Endothelial cell of umbilical vein (primary cell): Measurements from ENCODE around the gene LAMA5. TPM values are rescaled to one million over a fixed set of nuclear protein-coding genes. Genes with fewer than 3 reads are reported as not detected.

ENCODE experiments used
- BruUV-seq: library from RNA; stranded (reverse); fragments of 400-500 nt; replicated peaks from 2 replicates; lab custom pipeline; 2021; lab: Mats Ljungman, UMichigan
- CTCF ChIA-PET: fragments of 300-600, 350-600 bp; sonication (Branson Sonifier 250); formaldehyde crosslinking; loops from one replicate; lab custom pipeline; 2021; ENCODE audit warnings: antibody characterized with exemption, inconsistent platforms; lab: Charles Lee
- POLR2A ChIA-PET: fragments of 300-600, 350-600 bp; sonication (Branson Sonifier 250); formaldehyde crosslinking; loops from one replicate; lab custom pipeline; 2021; ENCODE audit warnings: antibody characterized with exemption, inconsistent platforms; lab: Charles Lee
- DNase-seq: peaks from one replicate; pipeline ENCODE4 v3.0.0-alpha.2; 2011; ENCODE audit warnings: low read depth, low spot score
- FAIRE-seq: peaks from 2 replicates; lab custom pipeline; 2011; peaks lifted over from hg19 to GRCh38; lab: Jason Lieb, UNC
- H2AFZ ChIP-seq: 2 replicates; pipeline ENCODE4 v1.6.0; 2012; ENCODE audit warnings: low read depth, low read length, control low read depth, inconsistent platforms
- H3K27ac ChIP-seq: 2 replicates; pipeline ENCODE4 v1.5.1; 2011; ENCODE audit warnings: low read depth, mild to moderate bottlenecking, control low read depth, low read length, moderate library complexity; ENCODE audit not compliant: insufficient read depth
- H3K27me3 ChIP-seq, 2 experiments: 2 replicates each; pipeline versions ENCODE4 v1.6.0 to v1.6.1; 2011; ENCODE audit warnings: low read length in 2 of 2, mixed read lengths in 1 of 2; ENCODE audit not compliant: control insufficient read depth in 2 of 2, insufficient read depth in 2 of 2
- H3K36me3 ChIP-seq, 2 experiments: 2 replicates in 1 of 2; 3 replicates in 1 of 2; pipeline ENCODE4 v1.5.1; 2011; ENCODE audit warnings: low read length in 2 of 2, mild to moderate bottlenecking in 1 of 2, moderate library complexity in 1 of 2; ENCODE audit not compliant: control insufficient read depth in 2 of 2, insufficient read depth in 2 of 2; ENCODE audit errors: extremely low read depth in 1 of 2
- H3K4me1 ChIP-seq: 3 replicates; pipeline ENCODE4 v1.5.1; 2011; ENCODE audit warnings: mild to moderate bottlenecking, low read length; ENCODE audit not compliant: control insufficient read depth, insufficient read depth; ENCODE audit errors: extremely low read depth
- H3K4me2 ChIP-seq: 2 replicates; pipeline ENCODE4 v1.6.1; 2011; ENCODE audit warnings: low read length, control low read depth, mixed read lengths; ENCODE audit not compliant: insufficient read depth
- H3K4me3 ChIP-seq, 3 experiments: fragments of 200-600 bp in 1 of 3; sonication (generic), shearing (Covaris generic) in 1 of 3; replicated peaks in 1 of 3; 2 replicates each; pipeline ENCODE4 v1.5.1; 2011 to 2016; ENCODE audit warnings: control low read depth in 3 of 3, low read length in 3 of 3, mild to moderate bottlenecking in 2 of 3, inconsistent platforms in 1 of 3, low read depth in 1 of 3, moderate library complexity in 1 of 3; ENCODE audit not compliant: insufficient read depth in 1 of 3
- H3K79me2 ChIP-seq: 2 replicates; pipeline ENCODE4 v1.6.0; 2012; ENCODE audit warnings: low read length, inconsistent platforms; ENCODE audit not compliant: control insufficient read depth, insufficient read depth
- H3K9ac ChIP-seq: replicated peaks from 2 replicates; pipeline ENCODE3; 2011; ENCODE audit warnings: low read length, control low read depth; ENCODE audit not compliant: insufficient read depth; ENCODE audit errors: extremely low read depth
- H3K9me1 ChIP-seq: replicated peaks from 3 replicates; pipeline ENCODE4 v1.6.0; 2011; ENCODE audit warnings: mild to moderate bottlenecking, low read length; ENCODE audit not compliant: control insufficient read depth, insufficient read depth; ENCODE audit errors: extremely low read depth
- H3K9me3 ChIP-seq: replicated peaks from 2 replicates; pipeline ENCODE4 v1.5.1; 2012; ENCODE audit warnings: low read length, inconsistent platforms; ENCODE audit not compliant: control insufficient read depth, insufficient read depth
- H4K20me1 ChIP-seq: replicated peaks from 2 replicates; pipeline ENCODE3; 2011; ENCODE audit warnings: mild to moderate bottlenecking, low read length; ENCODE audit not compliant: control insufficient read depth, insufficient read depth; ENCODE audit errors: extremely low read depth
- EZH2 ChIP-seq: IDR thresholded peaks from 2 replicates; pipeline ENCODE4 v1.6.1; 2012; ENCODE audit warnings: borderline replicate concordance, low read depth, mild to moderate bottlenecking, moderate library complexity, low read length, inconsistent platforms; ENCODE audit not compliant: severe bottlenecking
- FOS ChIP-seq: IDR thresholded peaks from 2 replicates; pipeline ENCODE4 v1.6.1; 2011; ENCODE audit warnings: mild to moderate bottlenecking, low read length, moderate library complexity, borderline replicate concordance; ENCODE audit not compliant: insufficient read depth
- GATA2 ChIP-seq: IDR thresholded peaks from 2 replicates; pipeline ENCODE4 v1.7.0; 2011; ENCODE audit warnings: low read depth, mild to moderate bottlenecking, moderate library complexity, mixed read lengths, low read length; ENCODE audit not compliant: insufficient read length, insufficient read depth
- JUN ChIP-seq: IDR thresholded peaks from 2 replicates; pipeline ENCODE4 v1.6.1; 2011; ENCODE audit warnings: borderline replicate concordance, low read depth; ENCODE audit not compliant: insufficient read length, insufficient read depth
- MYC ChIP-seq: IDR thresholded peaks from one replicate; pipeline ENCODE4 v1.6.1; 2011; ENCODE audit warnings: mild to moderate bottlenecking, low read depth, low read length
- POLR2A ChIP-seq: IDR thresholded peaks from 2 replicates; pipeline ENCODE4 v1.6.1; 2012; ENCODE audit warnings: low read depth, mild to moderate bottlenecking, control low read depth, low read length
- POLR2AphosphoS5 ChIP-seq: IDR thresholded peaks from 2 replicates; pipeline ENCODE4 v1.6.1; 2012; ENCODE audit warnings: low read depth, mild to moderate bottlenecking, control low read depth, low read length, moderate library complexity; ENCODE audit not compliant: insufficient read depth
- dilution Hi-C: fragments of 300-500 bp; cut with MboI; formaldehyde crosslinking; loops from one replicate; pipeline ENCODE4 v1.15.0; 2019; ENCODE audit warnings: low sequenced_read_pairs; ENCODE audit not compliant: extremely low pct_ligation_motif_present
- intact Hi-C: fragments of 100-400 bp; cut with micrococcal nuclease; formaldehyde crosslinking; loops from one replicate; pipeline ENCODE4 v1.10.0; 2022
- polyA plus RNA-seq, 4 experiments: library from polyadenylated mRNA; depleted of rRNA in 3 of 4; stranded (reverse) in 3 of 4; unstranded in 1 of 4; fragments of >200 nt; gene quantifications; 2 replicates each; pipeline versions ENCODE4 v1.2.1 to v1.2.3, GENCODE V29; 2011 to 2012; ENCODE audit warnings: missing spikeins in 1 of 4
- total RNA-seq: library from RNA; stranded (reverse); gene quantifications from 2 replicates; pipeline ENCODE4 v1.2.3, GENCODE V29; 2021
- TF ChIP-seq, protein P1 (sequence below), 2 donors: IDR thresholded peaks; 1 replicate in 1 of 2; 2 replicates in 1 of 2; pipeline ENCODE4 v1.5.1; 2011; ENCODE audit warnings: low read length in 2 of 2, mild to moderate bottlenecking in 2 of 2, moderate library complexity in 2 of 2, control low read depth in 1 of 2, inconsistent platforms in 1 of 2, low read depth in 1 of 2; ENCODE audit not compliant: insufficient read depth in 1 of 2; ENCODE audit errors: extremely low read depth in 1 of 2
- TF ChIP-seq, protein P2 (sequence below): IDR thresholded peaks from 2 replicates; pipeline ENCODE4 v1.6.1; 2011; ENCODE audit not compliant: insufficient read depth, insufficient read length

LAMA5 gene
- total and polyA plus RNA-seq, 2 donors (not counting 3 experiments of a cell fraction or from before 2014, with no cell fraction given): 24.0 to 145 TPM

- no peak for TF ChIP-seq MYC
- TF ChIP-seq POLR2AphosphoS5: no peak
- TF ChIP-seq POLR2A: no peak
- no peak for TF ChIP-seq JUN
- TF ChIP-seq, protein P1, sequence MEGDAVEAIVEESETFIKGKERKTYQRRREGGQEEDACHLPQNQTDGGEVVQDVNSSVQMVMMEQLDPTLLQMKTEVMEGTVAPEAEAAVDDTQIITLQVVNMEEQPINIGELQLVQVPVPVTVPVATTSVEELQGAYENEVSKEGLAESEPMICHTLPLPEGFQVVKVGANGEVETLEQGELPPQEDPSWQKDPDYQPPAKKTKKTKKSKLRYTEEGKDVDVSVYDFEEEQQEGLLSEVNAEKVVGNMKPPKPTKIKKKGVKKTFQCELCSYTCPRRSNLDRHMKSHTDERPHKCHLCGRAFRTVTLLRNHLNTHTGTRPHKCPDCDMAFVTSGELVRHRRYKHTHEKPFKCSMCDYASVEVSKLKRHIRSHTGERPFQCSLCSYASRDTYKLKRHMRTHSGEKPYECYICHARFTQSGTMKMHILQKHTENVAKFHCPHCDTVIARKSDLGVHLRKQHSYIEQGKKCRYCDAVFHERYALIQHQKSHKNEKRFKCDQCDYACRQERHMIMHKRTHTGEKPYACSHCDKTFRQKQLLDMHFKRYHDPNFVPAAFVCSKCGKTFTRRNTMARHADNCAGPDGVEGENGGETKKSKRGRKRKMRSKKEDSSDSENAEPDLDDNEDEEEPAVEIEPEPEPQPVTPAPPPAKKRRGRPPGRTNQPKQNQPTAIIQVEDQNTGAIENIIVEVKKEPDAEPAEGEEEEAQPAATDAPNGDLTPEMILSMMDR (IDR thresholded peaks at IDR 0.05; ENCODE audit: extremely low read depth in 1 of 2, insufficient read depth in 1 of 2, low read depth in 1 of 2, low read length in 2 of 2): no peak
- TF ChIP-seq, protein P2, sequence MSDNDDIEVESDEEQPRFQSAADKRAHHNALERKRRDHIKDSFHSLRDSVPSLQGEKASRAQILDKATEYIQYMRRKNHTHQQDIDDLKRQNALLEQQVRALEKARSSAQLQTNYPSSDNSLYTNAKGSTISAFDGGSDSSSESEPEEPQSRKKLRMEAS: no peak
- TF ChIP-seq EZH2: no peak
- TF ChIP-seq FOS: no peak
- no peak for TF ChIP-seq GATA2
- H3K27me3 ChIP-seq: no peaks in the 10 kb centered on the region
- no peaks in the 10 kb centered on the region for H3K79me2 ChIP-seq
- H3K27ac ChIP-seq: no peak overlapping the region
- H3K4me2 ChIP-seq: no peak overlapping the region
- H3K9me1 ChIP-seq: no peaks in the 10 kb centered on the region
- DNase-seq (no peak), FAIRE-seq (no peak)
- H3K4me3 ChIP-seq: no peak overlapping the region
- ChIA-PET CTCF (no interaction called here), POLR2A (no interaction called here)
- H3K36me3 ChIP-seq: peaks cover 21 to 33% of the 10 kb centered on the region in 2 experiments
- intact Hi-C loops (loop anchor here (5.0 kb wide), 1 partner anchor 34 kb away; no protein-coding TSS in a partner anchor), dilution Hi-C loops (no loop called here)
- H3K4me1 ChIP-seq: no peaks in the 10 kb centered on the region
- no TSS peak for BruUV-seq
- no peaks in the 10 kb centered on the region for H3K9me3 ChIP-seq
- no peak overlapping the region for H2AFZ ChIP-seq
- H3K9ac ChIP-seq: no peak overlapping the region
- H4K20me1 ChIP-seq: no peaks in the 10 kb centered on the region
Observed at GRCh38 chr20:62323146-62323979, 43.7 kb downstream of the LAMA5 start.
